Glutamatergic neuron (in vitro differentiated cells): ENCODE measurements around the gene RASSF7. TPM values are rescaled to one million over a fixed set of nuclear protein-coding genes. Genes with fewer than 3 reads are reported as not detected.

Experiments used
- DNase-seq: peaks from one replicate; pipeline ENCODE4 v3.0.0; 2022
- H3K27ac Mint-ChIP-seq: one replicate; pipeline ENCODE4 v1.8.0; 2020; ENCODE audit warnings: mild to moderate bottlenecking, mixed read lengths, inconsistent platforms; ENCODE audit not compliant: unreplicated experiment
- H3K27me3 Mint-ChIP-seq: one replicate; pipeline ENCODE4 v1.8.0; 2020; ENCODE audit warnings: mild to moderate bottlenecking, moderate library complexity, mixed read lengths, inconsistent platforms; ENCODE audit not compliant: unreplicated experiment
- H3K36me3 Mint-ChIP-seq: one replicate; pipeline ENCODE4 v1.8.0; 2020; ENCODE audit warnings: mild to moderate bottlenecking, mixed read lengths, inconsistent platforms; ENCODE audit not compliant: unreplicated experiment
- H3K4me1 Mint-ChIP-seq: one replicate; pipeline ENCODE4 v1.8.0; 2020; ENCODE audit warnings: mild to moderate bottlenecking, low read depth, mixed read lengths, inconsistent platforms; ENCODE audit not compliant: unreplicated experiment
- H3K4me3 Mint-ChIP-seq: one replicate; pipeline ENCODE4 v1.8.0; 2020; ENCODE audit warnings: mild to moderate bottlenecking, mixed read lengths, inconsistent platforms; ENCODE audit not compliant: unreplicated experiment
- H3K9me3 Mint-ChIP-seq: one replicate; pipeline ENCODE4 v1.8.0; 2020; ENCODE audit warnings: mild to moderate bottlenecking, moderate library complexity, mixed read lengths, inconsistent platforms; ENCODE audit not compliant: unreplicated experiment
- total RNA-seq: library from RNA; stranded (reverse); fragmentation: NEBNext Ultra II Directional; extraction: Animal tissue kit (Norgen Biotek cat#: 25700); gene quantifications from one replicate; pipeline ENCODE4 v1.2.1, GENCODE V29; 2021; ENCODE audit not compliant: unreplicated experiment
- TF ChIP-seq, protein P1 (sequence below): fragments of 200-600 bp; sonication (generic); IDR thresholded peaks from one replicate; pipeline ENCODE4 v1.5.0; 2021; ENCODE audit not compliant: partially characterized antibody, unreplicated experiment

Gene RASSF7
- total RNA-seq, 1 donor from 2014 or later = 9.4 TPM

DNA sequence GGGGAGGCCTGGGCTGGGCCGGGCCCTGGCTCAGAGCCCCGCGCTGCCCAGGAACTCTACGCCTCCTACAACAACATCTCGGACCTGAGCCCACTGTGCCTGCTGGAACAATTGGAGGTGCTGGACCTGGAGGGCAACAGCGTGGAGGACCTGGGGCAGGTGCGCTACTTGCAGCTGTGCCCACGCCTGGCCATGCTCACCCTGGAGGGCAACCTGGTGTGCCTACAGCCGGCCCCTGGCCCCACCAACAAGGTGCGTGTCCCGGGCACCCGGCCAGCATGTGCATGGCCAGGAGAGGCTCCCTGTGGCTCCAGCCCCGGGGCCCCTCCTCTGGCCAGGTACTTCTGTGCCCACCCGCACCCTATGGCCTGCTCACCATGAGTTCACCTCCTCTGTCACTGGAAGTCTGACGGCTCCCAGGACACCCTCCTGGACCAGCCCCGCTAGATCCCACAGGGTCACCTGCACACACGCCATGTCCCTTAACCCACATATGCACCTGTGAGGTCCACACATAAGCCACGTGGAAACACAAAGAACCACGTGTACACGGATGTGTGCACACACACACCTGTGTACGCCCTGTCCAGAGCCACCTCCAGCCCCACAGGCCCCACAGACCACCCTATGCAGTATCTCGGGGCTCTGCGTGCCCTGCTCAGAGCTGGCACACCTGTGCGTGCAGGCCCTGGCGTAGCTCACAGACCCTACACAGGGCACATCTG is 10.6 kb upstream of the RASSF7 start:
- Mint-ChIP-seq H3K4me3 (no peak overlapping the region), H3K4me1 (peaks cover 7% of the 10 kb centered on the region), H3K36me3 (no peaks in the 10 kb centered on the region), H3K27me3 (peaks cover 8% of the 10 kb centered on the region), H3K27ac (peak overlapping the region; percentile 38), H3K9me3 (peaks cover 4% of the 10 kb centered on the region)
- DNase-seq = no peak
- TF ChIP-seq, protein P1, sequence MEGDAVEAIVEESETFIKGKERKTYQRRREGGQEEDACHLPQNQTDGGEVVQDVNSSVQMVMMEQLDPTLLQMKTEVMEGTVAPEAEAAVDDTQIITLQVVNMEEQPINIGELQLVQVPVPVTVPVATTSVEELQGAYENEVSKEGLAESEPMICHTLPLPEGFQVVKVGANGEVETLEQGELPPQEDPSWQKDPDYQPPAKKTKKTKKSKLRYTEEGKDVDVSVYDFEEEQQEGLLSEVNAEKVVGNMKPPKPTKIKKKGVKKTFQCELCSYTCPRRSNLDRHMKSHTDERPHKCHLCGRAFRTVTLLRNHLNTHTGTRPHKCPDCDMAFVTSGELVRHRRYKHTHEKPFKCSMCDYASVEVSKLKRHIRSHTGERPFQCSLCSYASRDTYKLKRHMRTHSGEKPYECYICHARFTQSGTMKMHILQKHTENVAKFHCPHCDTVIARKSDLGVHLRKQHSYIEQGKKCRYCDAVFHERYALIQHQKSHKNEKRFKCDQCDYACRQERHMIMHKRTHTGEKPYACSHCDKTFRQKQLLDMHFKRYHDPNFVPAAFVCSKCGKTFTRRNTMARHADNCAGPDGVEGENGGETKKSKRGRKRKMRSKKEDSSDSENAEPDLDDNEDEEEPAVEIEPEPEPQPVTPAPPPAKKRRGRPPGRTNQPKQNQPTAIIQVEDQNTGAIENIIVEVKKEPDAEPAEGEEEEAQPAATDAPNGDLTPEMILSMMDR = no peak

DNA sequence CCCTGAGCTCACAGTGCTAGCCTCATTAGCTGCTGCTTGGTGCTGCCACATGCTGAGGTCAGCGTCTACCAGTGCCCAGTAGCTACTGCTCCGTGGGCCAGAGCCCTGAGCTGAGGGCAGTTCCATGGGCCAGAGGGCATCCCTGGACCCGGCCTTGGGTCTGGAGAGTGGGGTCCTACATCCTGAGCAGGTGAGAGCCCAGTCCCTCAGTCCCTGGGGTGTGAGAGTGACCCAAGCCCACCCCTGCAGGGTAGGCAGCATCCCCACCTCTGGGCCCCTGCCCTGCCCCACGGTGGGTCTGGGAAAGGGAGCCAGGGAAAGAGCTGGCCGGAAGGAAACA is 10.1 kb upstream of the RASSF7 start:
- Mint-ChIP-seq H3K36me3 (no peaks in the 10 kb centered on the region), H3K4me1 (peaks cover 7% of the 10 kb centered on the region), H3K27me3 (peaks cover 8% of the 10 kb centered on the region), H3K27ac (no peak overlapping the region), H3K4me3 (no peak overlapping the region), H3K9me3 (peaks cover 4% of the 10 kb centered on the region)
- TF ChIP-seq, protein P1 = no peak
- no peak for DNase-seq

GRCh38 chr11:551131-551530 is 9.6 kb upstream of the RASSF7 start:
- Mint-ChIP-seq H3K4me1 (peaks cover 7% of the 10 kb centered on the region), H3K27me3 (peaks cover 8% of the 10 kb centered on the region)
- no peak for DNase-seq

GRCh38 chr11:551596-551995 is 9.2 kb upstream of the RASSF7 start:
- Mint-ChIP-seq H3K9me3 (peaks cover 4% of the 10 kb centered on the region), H3K27ac (no peak overlapping the region), H3K4me3 (no peak overlapping the region), H3K36me3 (no peaks in the 10 kb centered on the region), H3K4me1 (peaks cover 7% of the 10 kb centered on the region), H3K27me3 (peaks cover 8% of the 10 kb centered on the region)
- TF ChIP-seq, protein P1 = no peak
- no peak for DNase-seq

More at GRCh38 chr11:551131-551530, 9.6 kb upstream of the RASSF7 start:
- TF ChIP-seq, protein P1 = no peak
- Mint-ChIP-seq H3K9me3 (peaks cover 4% of the 10 kb centered on the region), H3K4me3 (no peak overlapping the region), H3K27ac (no peak overlapping the region), H3K36me3 (no peaks in the 10 kb centered on the region)
